OCI-LY3 (cell line): ENCODE measurements around the gene SLC25A42.

ENCODE experiments used
- CTCF ChIP-seq: fragments of 200-600, 300-600 bp; sonication (generic); IDR thresholded peaks from 2 replicates; pipeline ENCODE4 v1.5.1; 2014; ENCODE audit warnings: antibody characterized with exemption, low read length, low read depth
- EZH2phosphoT487 ChIP-seq: fragments of 200-600 bp; shearing (Covaris generic); IDR thresholded peaks from 2 replicates; pipeline ENCODE4 v1.6.1; 2018; ENCODE audit warnings: antibody characterized with exemption, mixed run types, low read depth

- TF ChIP-seq CTCF (no peak), EZH2phosphoT487 (no peak)
Observed at GRCh38 chr19:19110410-19111135, 46.8 kb downstream of the SLC25A42 start.
